Endothelial cell of umbilical vein (primary cell): ENCODE data around the gene HHIP. TPM values are rescaled to one million over a fixed set of nuclear protein-coding genes. Genes with fewer than 3 reads are reported as not detected.

Experiments used
- BruUV-seq: library from RNA; stranded (reverse); fragments of 400-500 nt; replicated peaks from 2 replicates; lab custom pipeline; 2021; lab: Mats Ljungman, UMichigan
- CTCF ChIA-PET: fragments of 300-600, 350-600 bp; sonication (Branson Sonifier 250); formaldehyde crosslinking; loops from one replicate; lab custom pipeline; 2021; ENCODE audit warnings: antibody characterized with exemption, inconsistent platforms; lab: Charles Lee
- POLR2A ChIA-PET: fragments of 300-600, 350-600 bp; sonication (Branson Sonifier 250); formaldehyde crosslinking; loops from one replicate; lab custom pipeline; 2021; ENCODE audit warnings: antibody characterized with exemption, inconsistent platforms; lab: Charles Lee
- DNase-seq: peaks from one replicate; pipeline ENCODE4 v3.0.0-alpha.2; 2011; ENCODE audit warnings: low read depth, low spot score
- FAIRE-seq: peaks from 2 replicates; lab custom pipeline; 2011; peaks lifted over from hg19 to GRCh38; lab: Jason Lieb, UNC
- H2AFZ ChIP-seq: 2 replicates; pipeline ENCODE4 v1.6.0; 2012; ENCODE audit warnings: low read depth, low read length, control low read depth, inconsistent platforms
- H3K27ac ChIP-seq: 2 replicates; pipeline ENCODE4 v1.5.1; 2011; ENCODE audit warnings: low read depth, mild to moderate bottlenecking, control low read depth, low read length, moderate library complexity; ENCODE audit not compliant: insufficient read depth
- H3K27me3 ChIP-seq, 2 experiments: 2 replicates each; pipeline versions ENCODE4 v1.6.0 to v1.6.1; 2011; ENCODE audit warnings: low read length in 2 of 2, mixed read lengths in 1 of 2; ENCODE audit not compliant: control insufficient read depth in 2 of 2, insufficient read depth in 2 of 2
- H3K36me3 ChIP-seq, 2 experiments: 2 replicates in 1 of 2; 3 replicates in 1 of 2; pipeline ENCODE4 v1.5.1; 2011; ENCODE audit warnings: low read length in 2 of 2, mild to moderate bottlenecking in 1 of 2, moderate library complexity in 1 of 2; ENCODE audit not compliant: control insufficient read depth in 2 of 2, insufficient read depth in 2 of 2; ENCODE audit errors: extremely low read depth in 1 of 2
- H3K4me1 ChIP-seq: 3 replicates; pipeline ENCODE4 v1.5.1; 2011; ENCODE audit warnings: mild to moderate bottlenecking, low read length; ENCODE audit not compliant: control insufficient read depth, insufficient read depth; ENCODE audit errors: extremely low read depth
- H3K4me2 ChIP-seq: 2 replicates; pipeline ENCODE4 v1.6.1; 2011; ENCODE audit warnings: low read length, control low read depth, mixed read lengths; ENCODE audit not compliant: insufficient read depth
- H3K4me3 ChIP-seq, 3 experiments: fragments of 200-600 bp in 1 of 3; sonication (generic), shearing (Covaris generic) in 1 of 3; replicated peaks in 1 of 3; 2 replicates each; pipeline ENCODE4 v1.5.1; 2011 to 2016; ENCODE audit warnings: control low read depth in 3 of 3, low read length in 3 of 3, mild to moderate bottlenecking in 2 of 3, inconsistent platforms in 1 of 3, low read depth in 1 of 3, moderate library complexity in 1 of 3; ENCODE audit not compliant: insufficient read depth in 1 of 3
- H3K79me2 ChIP-seq: 2 replicates; pipeline ENCODE4 v1.6.0; 2012; ENCODE audit warnings: low read length, inconsistent platforms; ENCODE audit not compliant: control insufficient read depth, insufficient read depth
- H3K9ac ChIP-seq: replicated peaks from 2 replicates; pipeline ENCODE3; 2011; ENCODE audit warnings: low read length, control low read depth; ENCODE audit not compliant: insufficient read depth; ENCODE audit errors: extremely low read depth
- H3K9me1 ChIP-seq: replicated peaks from 3 replicates; pipeline ENCODE4 v1.6.0; 2011; ENCODE audit warnings: mild to moderate bottlenecking, low read length; ENCODE audit not compliant: control insufficient read depth, insufficient read depth; ENCODE audit errors: extremely low read depth
- H3K9me3 ChIP-seq: replicated peaks from 2 replicates; pipeline ENCODE4 v1.5.1; 2012; ENCODE audit warnings: low read length, inconsistent platforms; ENCODE audit not compliant: control insufficient read depth, insufficient read depth
- H4K20me1 ChIP-seq: replicated peaks from 2 replicates; pipeline ENCODE3; 2011; ENCODE audit warnings: mild to moderate bottlenecking, low read length; ENCODE audit not compliant: control insufficient read depth, insufficient read depth; ENCODE audit errors: extremely low read depth
- EZH2 ChIP-seq: IDR thresholded peaks from 2 replicates; pipeline ENCODE4 v1.6.1; 2012; ENCODE audit warnings: borderline replicate concordance, low read depth, mild to moderate bottlenecking, moderate library complexity, low read length, inconsistent platforms; ENCODE audit not compliant: severe bottlenecking
- GATA2 ChIP-seq: IDR thresholded peaks from 2 replicates; pipeline ENCODE4 v1.7.0; 2011; ENCODE audit warnings: low read depth, mild to moderate bottlenecking, moderate library complexity, mixed read lengths, low read length; ENCODE audit not compliant: insufficient read length, insufficient read depth
- MAX ChIP-seq: IDR thresholded peaks from 2 replicates; pipeline ENCODE4 v1.6.1; 2011; ENCODE audit not compliant: insufficient read depth, insufficient read length
- MYC ChIP-seq: IDR thresholded peaks from one replicate; pipeline ENCODE4 v1.6.1; 2011; ENCODE audit warnings: mild to moderate bottlenecking, low read depth, low read length
- dilution Hi-C: fragments of 300-500 bp; cut with MboI; formaldehyde crosslinking; loops from one replicate; pipeline ENCODE4 v1.15.0; 2019; ENCODE audit warnings: low sequenced_read_pairs; ENCODE audit not compliant: extremely low pct_ligation_motif_present
- intact Hi-C: fragments of 100-400 bp; cut with micrococcal nuclease; formaldehyde crosslinking; loops from one replicate; pipeline ENCODE4 v1.10.0; 2022
- polyA plus RNA-seq, 4 experiments: library from polyadenylated mRNA; depleted of rRNA in 3 of 4; stranded (reverse) in 3 of 4; unstranded in 1 of 4; fragments of >200 nt; gene quantifications; 2 replicates each; pipeline versions ENCODE4 v1.2.1 to v1.2.3, GENCODE V29; 2011 to 2012; ENCODE audit warnings: missing spikeins in 1 of 4
- total RNA-seq: library from RNA; stranded (reverse); gene quantifications from 2 replicates; pipeline ENCODE4 v1.2.3, GENCODE V29; 2021

The HHIP gene
- total and polyA plus RNA-seq, 2 donors (not counting 3 experiments of a cell fraction or from before 2014, with no cell fraction given) = 239 to 971 TPM

DNA sequence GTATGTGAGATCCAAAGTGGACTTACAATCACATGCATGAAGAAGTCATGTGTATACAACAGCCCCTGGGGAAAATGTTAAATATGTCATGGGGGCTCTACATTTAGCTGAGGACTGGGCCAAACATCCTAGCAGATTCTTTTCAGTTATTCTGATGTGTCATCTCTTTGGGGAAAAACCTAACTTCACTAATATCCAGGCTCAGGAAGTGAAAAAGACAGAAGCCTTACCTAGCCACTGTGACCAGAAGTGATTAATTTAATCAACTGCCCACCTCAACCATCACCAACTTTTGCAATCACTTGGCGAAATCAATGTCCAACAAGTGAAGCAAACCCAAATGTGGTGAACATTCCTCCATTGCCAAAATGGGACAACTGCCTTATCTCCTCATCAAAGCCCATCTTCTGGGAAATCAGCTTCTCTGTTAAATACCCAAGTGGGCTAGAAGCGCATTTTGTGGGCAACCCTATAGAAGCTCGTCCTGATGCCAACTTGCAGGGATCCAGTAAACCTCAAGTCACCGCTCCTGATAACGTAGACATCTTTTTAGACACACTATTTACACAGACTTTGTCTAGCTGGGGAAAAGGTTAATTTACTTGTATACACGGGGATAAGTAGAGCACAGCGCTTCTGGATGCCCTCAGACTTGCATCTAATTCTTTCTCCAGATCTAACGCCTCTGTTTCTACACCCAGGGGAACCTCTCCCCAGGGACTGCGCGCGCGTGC is 1.4 kb upstream of the HHIP start:
- POLR2A ChIA-PET = interaction anchor here (1.3 to 3.8 kb wide), 4 partner anchors 10 to 65 kb away, joined by 4 to 18 read pairs (median 10); no protein-coding TSS in a partner anchor
- TSS peak; percentile 27 for BruUV-seq
- CTCF ChIA-PET = interaction anchor here (1.2 to 3.2 kb wide), 7 partner anchors 10 to 74 kb away, joined by 3 to 14 read pairs (median 5); no protein-coding TSS in a partner anchor
- peak overlapping the region; percentile 97 for H3K9ac ChIP-seq
- DNase-seq (peak; percentile 59), FAIRE-seq (no peak)
- no peaks in the 10 kb centered on the region for H3K9me1 ChIP-seq
- TF ChIP-seq GATA2 (peak; percentile 87), MAX (no peak)
- H3K36me3 ChIP-seq = peaks cover 4 to 16% of the 10 kb centered on the region in 2 experiments
- no peak overlapping the region for H2AFZ ChIP-seq
- peak overlapping the region; percentile 98 for H3K4me2 ChIP-seq
- no peaks in the 10 kb centered on the region for H3K9me3 ChIP-seq
- H3K27me3 ChIP-seq = no peaks in the 10 kb centered on the region
- peaks cover 74% of the 10 kb centered on the region for H3K79me2 ChIP-seq
- peak overlapping the region; percentile 62 to 100 (median 96) for H3K4me3 ChIP-seq
- intact Hi-C loops (loop anchor here (5.0 to 10.0 kb wide), 2 partner anchors 420 to 453 kb away; partner anchors contain the start of genes ABCE1 and ANAPC10), dilution Hi-C loops (no loop called here)
- peaks cover 31% of the 10 kb centered on the region for H3K4me1 ChIP-seq
- H4K20me1 ChIP-seq = peaks cover 2% of the 10 kb centered on the region
- peak overlapping the region; percentile 95 for H3K27ac ChIP-seq

- dilution Hi-C loops = no loop called here
- peak overlapping the region; percentile 97 for H3K9ac ChIP-seq
- peaks cover 4 to 22% of the 10 kb centered on the region in 2 experiments for H3K36me3 ChIP-seq
- H3K4me3 ChIP-seq = peak overlapping the region; percentile 62 to 100 (median 96)
- ChIA-PET CTCF (interaction anchor here (1.2 to 3.2 kb wide), 7 partner anchors 10 to 75 kb away, joined by 3 to 14 read pairs (median 5); no protein-coding TSS in a partner anchor), POLR2A (interaction anchor here (1.3 to 3.8 kb wide), 4 partner anchors 10 to 66 kb away, joined by 4 to 18 read pairs (median 10); no protein-coding TSS in a partner anchor)
- peak overlapping the region; percentile 95 for H3K27ac ChIP-seq
- peaks cover 2% of the 10 kb centered on the region for H4K20me1 ChIP-seq
- H2AFZ ChIP-seq = no peak overlapping the region
- no TSS peak for BruUV-seq
- peaks cover 80% of the 10 kb centered on the region for H3K79me2 ChIP-seq
- FAIRE-seq (no peak), DNase-seq (no peak)
- peak overlapping the region; percentile 98 for H3K4me2 ChIP-seq
- no peaks in the 10 kb centered on the region for H3K9me3 ChIP-seq
- intact Hi-C loops = loop anchor here (5.0 to 10.0 kb wide), 2 partner anchors 420 to 452 kb away; partner anchors contain the start of genes ABCE1 and ANAPC10
- TF ChIP-seq MYC (peak; percentile 44), GATA2 (no peak), EZH2 (no peak)
- no peaks in the 10 kb centered on the region for H3K9me1 ChIP-seq
- H3K4me1 ChIP-seq = peaks cover 31% of the 10 kb centered on the region
- H3K27me3 ChIP-seq = no peaks in the 10 kb centered on the region
Measured at GRCh38 chr4:144645102-144645630, 790 bp upstream of the HHIP start.
